ENCODE data around the gene CDH1. TPM values are rescaled to one million over a fixed set of nuclear protein-coding genes. Genes with fewer than 3 reads are reported as not detected.
"Not testable (repeated sequence)": the region's sequence is repeated elsewhere in the genome, so short reads cannot be mapped to it uniquely, and the experiment has no call there.

Gene CDH1
- polyA plus RNA-seq, 3 donors, result 0.05 to 0.13 TPM; not detected in 1

DNA sequence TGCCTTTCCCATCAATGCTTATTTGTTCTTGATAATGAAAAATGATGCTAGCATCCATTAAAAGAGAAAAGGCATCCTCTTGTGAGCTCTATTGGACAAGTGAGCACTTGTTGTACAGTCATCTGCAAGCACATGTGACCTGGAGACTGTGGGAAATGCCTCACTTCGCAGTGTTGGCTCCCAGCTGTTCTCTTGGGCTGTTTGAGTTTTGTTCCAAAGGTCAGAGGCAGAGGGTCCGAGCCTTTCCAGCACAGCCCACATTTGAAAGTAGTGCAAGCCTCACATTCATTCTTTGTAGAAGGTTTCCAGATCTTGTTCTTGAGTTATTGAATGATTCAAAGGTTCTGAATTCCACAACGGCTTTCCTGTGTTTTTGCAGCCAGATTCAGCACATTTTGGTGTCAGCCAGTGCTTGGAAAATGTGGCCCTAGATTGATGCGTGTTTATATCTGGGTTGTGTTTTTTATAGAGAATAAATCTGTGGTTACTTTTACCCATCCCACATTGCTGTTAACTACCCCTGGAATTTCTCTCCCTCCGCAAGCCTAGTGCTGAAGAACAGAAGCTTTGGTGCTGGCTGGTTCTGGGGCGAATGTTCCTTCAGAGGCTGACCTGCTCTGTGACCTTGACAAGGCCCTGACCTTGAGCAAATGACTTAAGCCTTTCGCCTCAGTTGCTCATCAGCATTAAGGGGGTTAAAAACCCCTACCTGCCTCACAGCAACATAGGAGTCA is 49.8 kb downstream of the CDH1 start:
- Mint-ChIP-seq H3K4me3 (no peak overlapping the region), H3K27ac (no peak overlapping the region), H3K36me3 (no peaks in the 10 kb centered on the region), H3K4me1 (peaks cover 35% of the 10 kb centered on the region), H3K9me3 (peaks cover 0 to 3% (median 0%) of the 10 kb centered on the region in 7 donors), H3K27me3 (ENCODE audit: low read depth in 3 of 3) (peaks cover 1 to 6% (median 3%) of the 10 kb centered on the region in 3 donors)
- no peaks in the 10 kb centered on the region for H3K36me3 ChIP-seq (replicated peaks in 1 of 2; ENCODE audit: control insufficient read depth in 1 of 2, insufficient read depth in 2 of 2, low read length in 2 of 2)
- peaks cover 36% of the 10 kb centered on the region in 2 donors for H3K4me1 ChIP-seq (ENCODE audit: control insufficient read depth in 1 of 2, insufficient read depth in 2 of 2, low read length in 2 of 2)
- H3K4me2 ChIP-seq (replicated peaks; ENCODE audit: extremely low read depth, low read length, poor library complexity, severe bottlenecking), result no peak overlapping the region
- no peaks in the 10 kb centered on the region for H3K27me3 ChIP-seq (ENCODE audit: control insufficient read depth in 2 of 2, insufficient read depth in 2 of 2, low read length in 2 of 2)
- no peaks in the 10 kb centered on the region for H3K79me2 ChIP-seq (ENCODE audit: insufficient read depth, low read length)
- intact Hi-C loops (cut with micrococcal nuclease), result no loop called here
- 83% methylated on average over 2 of the region's 7 CpGs for WGBS (ENCODE audit: insufficient coverage)
- H3K27ac ChIP-seq (ENCODE audit: low read depth in 1 of 2, low read length in 2 of 2), result no peak overlapping the region
- H3K9me3 ChIP-seq (replicated peaks in 1 of 2; ENCODE audit: control insufficient read depth in 1 of 2, insufficient read depth in 1 of 2, low read length in 2 of 2), result no peaks in the 10 kb centered on the region
- no peak for DNase-seq
- no peaks in the 10 kb centered on the region for H4K20me1 ChIP-seq (ENCODE audit: insufficient read depth, low read length)
- H3K9ac ChIP-seq (ENCODE audit: insufficient read depth, low read length, poor library complexity, severe bottlenecking), result no peak overlapping the region
- TF ChIP-seq, protein P1, sequence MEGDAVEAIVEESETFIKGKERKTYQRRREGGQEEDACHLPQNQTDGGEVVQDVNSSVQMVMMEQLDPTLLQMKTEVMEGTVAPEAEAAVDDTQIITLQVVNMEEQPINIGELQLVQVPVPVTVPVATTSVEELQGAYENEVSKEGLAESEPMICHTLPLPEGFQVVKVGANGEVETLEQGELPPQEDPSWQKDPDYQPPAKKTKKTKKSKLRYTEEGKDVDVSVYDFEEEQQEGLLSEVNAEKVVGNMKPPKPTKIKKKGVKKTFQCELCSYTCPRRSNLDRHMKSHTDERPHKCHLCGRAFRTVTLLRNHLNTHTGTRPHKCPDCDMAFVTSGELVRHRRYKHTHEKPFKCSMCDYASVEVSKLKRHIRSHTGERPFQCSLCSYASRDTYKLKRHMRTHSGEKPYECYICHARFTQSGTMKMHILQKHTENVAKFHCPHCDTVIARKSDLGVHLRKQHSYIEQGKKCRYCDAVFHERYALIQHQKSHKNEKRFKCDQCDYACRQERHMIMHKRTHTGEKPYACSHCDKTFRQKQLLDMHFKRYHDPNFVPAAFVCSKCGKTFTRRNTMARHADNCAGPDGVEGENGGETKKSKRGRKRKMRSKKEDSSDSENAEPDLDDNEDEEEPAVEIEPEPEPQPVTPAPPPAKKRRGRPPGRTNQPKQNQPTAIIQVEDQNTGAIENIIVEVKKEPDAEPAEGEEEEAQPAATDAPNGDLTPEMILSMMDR (IDR thresholded peaks at IDR 0.05), result no peak
- H2AFZ ChIP-seq (ENCODE audit: insufficient read depth, low read depth, low read length, poor library complexity, severe bottlenecking), result no peak overlapping the region
- H3K4me3 ChIP-seq (replicated peaks in 1 of 3; ENCODE audit: low read depth in 2 of 3, low read length in 3 of 3), result no peak overlapping the region

DNA sequence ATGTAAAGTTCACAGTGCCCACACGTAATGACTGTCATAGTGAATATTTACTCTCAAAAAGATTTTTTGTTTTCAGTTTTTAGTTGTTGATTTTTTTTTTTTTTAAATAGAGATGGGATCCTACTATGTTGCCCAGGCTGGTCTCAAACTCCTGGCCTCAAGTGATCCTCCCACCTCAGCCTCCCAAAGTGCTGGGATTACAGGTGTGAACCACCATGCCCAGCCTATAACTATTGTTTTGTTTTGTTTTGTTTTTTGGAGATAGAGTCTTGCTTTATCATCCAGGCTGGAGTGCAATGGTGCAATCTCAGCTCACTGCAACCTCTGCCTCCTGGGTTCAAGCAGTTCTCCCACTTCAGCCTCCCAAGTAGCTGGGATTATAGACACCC is 50.3 kb downstream of the CDH1 start:
- no CpG with 5 or more reads among the region's 1 CpG for WGBS (ENCODE audit: insufficient coverage)
- intact Hi-C loops (cut with micrococcal nuclease), result not testable (repeated sequence)

More for the DNA sequence above, 50.3 kb downstream of the CDH1 start:
- H3K27me3 Mint-ChIP-seq (ENCODE audit: low read depth in 3 of 3); H3K4me3 ChIP-seq (replicated peaks in 1 of 3; ENCODE audit: low read depth in 2 of 3, low read length in 3 of 3); H3K9me3 Mint-ChIP-seq; H3K36me3 ChIP-seq (replicated peaks in 1 of 2; ENCODE audit: control insufficient read depth in 1 of 2, insufficient read depth in 2 of 2, low read length in 2 of 2); DNase-seq; H3K27me3 ChIP-seq (ENCODE audit: control insufficient read depth in 2 of 2, insufficient read depth in 2 of 2, low read length in 2 of 2); H3K9ac ChIP-seq (ENCODE audit: insufficient read depth, low read length, poor library complexity, severe bottlenecking); H3K9me3 ChIP-seq (replicated peaks in 1 of 2; ENCODE audit: control insufficient read depth in 1 of 2, insufficient read depth in 1 of 2, low read length in 2 of 2); H3K27ac Mint-ChIP-seq; H3K4me3 Mint-ChIP-seq; H3K79me2 ChIP-seq (ENCODE audit: insufficient read depth, low read length); H3K36me3 Mint-ChIP-seq; H4K20me1 ChIP-seq (ENCODE audit: insufficient read depth, low read length); H2AFZ ChIP-seq (ENCODE audit: insufficient read depth, low read depth, low read length, poor library complexity, severe bottlenecking); H3K4me2 ChIP-seq (replicated peaks; ENCODE audit: extremely low read depth, low read length, poor library complexity, severe bottlenecking); H3K27ac ChIP-seq (ENCODE audit: low read depth in 1 of 2, low read length in 2 of 2): not testable (repeated sequence)
- H3K4me1 ChIP-seq (ENCODE audit: control insufficient read depth in 1 of 2, insufficient read depth in 2 of 2, low read length in 2 of 2), result peaks cover 30 to 33% of the 10 kb centered on the region in 2 donors
- H3K4me1 Mint-ChIP-seq, result peaks cover 35% of the 10 kb centered on the region
